Posterior cingulate gyrus (tissue), 11 donors: ENCODE data around the gene MID2.
"Not testable (repeated sequence)": the region's sequence is repeated elsewhere in the genome, so short reads cannot be mapped to it uniquely, and the experiment has no call there.

Experiments used
- DNase-seq, 10 donors: peaks; one replicate each; pipeline versions ENCODE4 v3.0.0 to v3.0.0-alpha.2; 2020 to 2021; ENCODE audit warnings: mixed read lengths in 3 of 10
- intact Hi-C: fragments of 100-400 bp; cut with DNase I; formaldehyde crosslinking; loops from one replicate; pipeline ENCODE4 v1.15.1; 2023

Gene MID2

GRCh38 chrX:107935664-107936433 lies 110.2 kb downstream of the MID2 start:
- intact Hi-C loops = no loop called here
- peak in 5 of 10 donors; percentile 4 to 80 (median 77) for DNase-seq

- intact Hi-C loops = no loop called here
- DNase-seq = peak in 2 of 10 donors; percentile 19 to 67
Observed at GRCh38 chrX:107936434-107936730, 110.7 kb downstream of the MID2 start.

- no peak for DNase-seq
- intact Hi-C loops = no loop called here
Observed at GRCh38 chrX:107940095-107940494, 114.4 kb downstream of the MID2 start.

GRCh38 chrX:107955337-107955736 lies 129.7 kb downstream of the MID2 start:
- DNase-seq, intact Hi-C loops: not testable (repeated sequence)

GRCh38 chrX:107968623-107969022 lies 143.0 kb downstream of the MID2 start:
- intact Hi-C loops = no loop called here
- no peak for DNase-seq

- intact Hi-C loops = no loop called here
- DNase-seq = no peak
Observed at GRCh38 chrX:107970073-107970472, 144.4 kb downstream of the MID2 start.

- DNase-seq = no peak
- intact Hi-C loops = no loop called here
Observed at GRCh38 chrX:107971636-107972035, 146.0 kb downstream of the MID2 start.
